Colonic mucosa (tissue), 4 donors: Measurements from ENCODE around the gene ZNF536. TPM values are rescaled to one million over a fixed set of nuclear protein-coding genes. Genes with fewer than 3 reads are reported as not detected.

ENCODE experiments used
- DNase-seq: peaks from one replicate; pipeline ENCODE4 v3.0.0-alpha.2; 2020
- H3K27ac ChIP-seq: fragments of 200-600 bp; one replicate; pipeline ENCODE4 v1.8.0; 2021
- H3K27me3 ChIP-seq: fragments of 200-600 bp; one replicate; pipeline ENCODE4 v1.8.0; 2021
- H3K36me3 ChIP-seq: fragments of 200-600 bp; one replicate; pipeline ENCODE4 v1.8.0; 2021
- H3K4me1 ChIP-seq: fragments of 200-600 bp; one replicate; pipeline ENCODE4 v1.8.0; 2021; ENCODE audit warnings: mild to moderate bottlenecking
- H3K4me3 ChIP-seq: fragments of 200-600 bp; one replicate; pipeline ENCODE4 v1.8.0; 2021
- H3K9ac ChIP-seq, 2 donors: one replicate each; pipeline ENCODE4 v1.7.0; 2013; ENCODE audit warnings: control low read depth in 2 of 2, low read depth in 2 of 2, low read length in 2 of 2
- H3K9me3 ChIP-seq: fragments of 200-600 bp; one replicate; pipeline ENCODE4 v1.8.0; 2021
- intact Hi-C: fragments of 100-400 bp; cut with DNase I; formaldehyde crosslinking; loops from one replicate; pipeline ENCODE4 v1.14.1; 2022
- total RNA-seq, 2 donors: library from RNA; stranded (reverse); fragmentation: NEBNext Ultra II Directional in 1 of 2; extraction: Animal tissue kit (Norgen Biotek cat#: 25700) in 1 of 2; gene quantifications; one replicate each; pipeline ENCODE4 v1.2.1, GENCODE V29; 2021
- TF ChIP-seq, protein P1 (sequence below): fragments of 200-600 bp; IDR thresholded peaks from one replicate; pipeline ENCODE4 v1.8.0; 2022; ENCODE audit warnings: antibody characterized with exemption, mild to moderate bottlenecking
- donor health status: healthy.
- donor health status: DM: no; HTN: no; CAD: no.
- donor health status: DM: no; HTN: no; CAD: no.

The ZNF536 gene
- total RNA-seq, 2 donors from 2014 or later, result 1.3 to 1.4 TPM

DNA sequence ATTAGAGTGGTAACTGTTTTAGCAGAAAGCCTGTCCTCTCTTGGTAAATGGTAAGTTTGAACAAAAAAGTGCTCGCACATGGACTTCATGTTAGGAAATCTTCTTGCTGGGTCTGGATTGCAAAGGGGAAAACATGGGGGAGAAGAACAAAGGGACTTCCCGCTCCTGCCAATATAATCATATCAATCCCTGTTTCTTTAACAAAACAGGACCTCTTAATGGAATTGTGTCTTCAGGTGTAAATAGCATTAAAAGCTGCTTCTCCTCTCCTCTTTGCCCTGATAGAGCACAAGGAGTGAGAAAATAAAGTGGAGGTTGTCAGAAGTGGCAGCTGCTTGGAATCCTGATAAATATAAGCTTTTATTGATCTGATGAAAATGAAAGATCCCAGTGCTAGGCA, 20.4 kb upstream of the ZNF536 start:
- Histone ChIP-seq H3K9me3 (no peaks in the 10 kb centered on the region), H3K27me3 (no peaks in the 10 kb centered on the region), H3K27ac (no peak overlapping the region), H3K4me3 (no peak overlapping the region), H3K9ac (no peak overlapping the region), H3K36me3 (no peaks in the 10 kb centered on the region), H3K4me1 (no peaks in the 10 kb centered on the region)
- TF ChIP-seq, protein P1, sequence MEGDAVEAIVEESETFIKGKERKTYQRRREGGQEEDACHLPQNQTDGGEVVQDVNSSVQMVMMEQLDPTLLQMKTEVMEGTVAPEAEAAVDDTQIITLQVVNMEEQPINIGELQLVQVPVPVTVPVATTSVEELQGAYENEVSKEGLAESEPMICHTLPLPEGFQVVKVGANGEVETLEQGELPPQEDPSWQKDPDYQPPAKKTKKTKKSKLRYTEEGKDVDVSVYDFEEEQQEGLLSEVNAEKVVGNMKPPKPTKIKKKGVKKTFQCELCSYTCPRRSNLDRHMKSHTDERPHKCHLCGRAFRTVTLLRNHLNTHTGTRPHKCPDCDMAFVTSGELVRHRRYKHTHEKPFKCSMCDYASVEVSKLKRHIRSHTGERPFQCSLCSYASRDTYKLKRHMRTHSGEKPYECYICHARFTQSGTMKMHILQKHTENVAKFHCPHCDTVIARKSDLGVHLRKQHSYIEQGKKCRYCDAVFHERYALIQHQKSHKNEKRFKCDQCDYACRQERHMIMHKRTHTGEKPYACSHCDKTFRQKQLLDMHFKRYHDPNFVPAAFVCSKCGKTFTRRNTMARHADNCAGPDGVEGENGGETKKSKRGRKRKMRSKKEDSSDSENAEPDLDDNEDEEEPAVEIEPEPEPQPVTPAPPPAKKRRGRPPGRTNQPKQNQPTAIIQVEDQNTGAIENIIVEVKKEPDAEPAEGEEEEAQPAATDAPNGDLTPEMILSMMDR, result no peak
- DNase-seq, result no peak
- intact Hi-C loops, result no loop called here

DNA sequence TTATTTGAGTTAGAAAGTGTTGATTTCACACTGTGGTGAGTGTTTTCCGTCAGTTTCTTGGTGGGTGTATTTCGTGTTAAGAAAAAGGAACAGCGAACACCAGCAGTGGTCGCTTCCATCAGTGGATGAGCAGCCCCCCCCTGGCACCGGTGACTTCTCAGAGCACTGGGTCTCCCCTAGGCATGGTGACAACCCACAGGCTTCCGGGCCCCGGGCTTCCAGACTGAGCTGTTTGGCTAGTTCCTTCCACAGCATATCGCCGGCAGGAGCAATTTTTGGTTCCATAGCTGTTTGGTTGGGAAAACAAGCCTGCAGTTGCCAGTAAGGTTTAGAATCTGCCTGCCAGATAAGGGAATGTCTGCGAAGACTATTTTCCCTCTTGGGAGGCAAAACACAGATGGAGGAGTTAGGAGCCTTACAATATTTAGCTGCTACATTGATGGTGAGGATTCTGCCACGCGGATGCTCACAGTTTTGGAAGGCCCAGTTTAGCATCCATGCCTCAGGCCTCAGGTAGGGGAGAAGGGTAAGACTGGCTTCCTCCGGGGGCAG, 18.7 kb upstream of the ZNF536 start:
- TF ChIP-seq, protein P1, result no peak
- no peak overlapping the region for H3K4me3 ChIP-seq
- H3K27ac ChIP-seq, result no peak overlapping the region
- H3K4me1 ChIP-seq, result no peaks in the 10 kb centered on the region
- H3K9me3 ChIP-seq, result no peaks in the 10 kb centered on the region
- no peak overlapping the region for H3K9ac ChIP-seq
- no peak for DNase-seq
- H3K36me3 ChIP-seq, result no peaks in the 10 kb centered on the region
- H3K27me3 ChIP-seq, result no peaks in the 10 kb centered on the region
- intact Hi-C loops, result no loop called here

DNA sequence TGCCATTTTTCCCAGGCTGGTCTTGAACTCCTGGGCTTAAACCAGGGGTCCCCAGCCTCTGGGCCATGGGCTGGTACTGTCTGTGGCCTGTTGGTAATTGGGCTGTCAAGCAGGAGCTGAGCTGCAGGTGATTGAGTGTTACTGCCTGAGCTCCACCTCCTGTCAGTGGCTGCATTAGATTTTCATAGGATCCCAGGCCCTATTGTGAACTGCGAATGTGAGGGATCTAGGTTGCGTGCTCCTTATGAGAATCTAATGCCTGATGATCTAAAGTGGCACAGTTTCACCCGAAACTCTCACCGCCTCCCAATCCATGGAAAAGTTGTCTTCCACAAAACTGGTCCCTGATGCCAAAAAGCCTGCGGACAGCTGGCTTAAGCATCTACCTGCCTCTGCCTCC, 16.6 kb upstream of the ZNF536 start:
- no peak for DNase-seq

DNA sequence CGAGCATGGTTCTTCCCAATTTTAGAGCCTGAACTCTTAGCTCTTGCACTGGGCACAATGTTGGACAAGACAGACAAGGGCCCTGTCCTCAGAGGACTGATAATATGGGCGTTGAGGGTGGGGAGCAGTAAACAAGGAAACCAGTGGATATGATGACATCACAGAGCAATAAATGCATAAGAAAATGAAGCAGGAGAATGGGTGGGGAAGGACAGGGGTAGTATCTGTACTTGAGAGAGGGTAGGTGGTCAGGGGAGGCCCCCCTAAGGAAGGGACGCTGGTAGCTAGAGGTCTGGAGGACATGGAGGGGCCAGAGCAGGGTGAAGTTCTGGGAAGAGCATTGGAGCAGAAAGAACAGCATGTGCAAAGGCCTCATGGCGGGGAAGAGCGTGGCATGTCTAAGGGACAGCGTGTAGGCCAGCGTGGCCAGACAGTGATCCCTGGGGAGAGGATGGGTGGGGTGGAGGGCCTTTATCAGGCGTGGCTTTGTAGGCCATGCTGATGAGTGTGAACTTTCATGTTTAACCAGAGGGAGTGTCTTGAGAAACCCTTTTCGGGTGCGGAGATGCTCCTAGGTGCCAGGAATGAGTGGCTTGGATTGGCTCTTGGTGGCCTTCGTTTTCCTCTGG, 15.1 kb upstream of the ZNF536 start:
- Histone ChIP-seq H3K27ac (no peak overlapping the region), H3K9ac (no peak overlapping the region), H3K27me3 (no peaks in the 10 kb centered on the region), H3K9me3 (no peaks in the 10 kb centered on the region), H3K4me3 (no peak overlapping the region), H3K4me1 (no peaks in the 10 kb centered on the region), H3K36me3 (no peaks in the 10 kb centered on the region)
- DNase-seq, result no peak
- TF ChIP-seq, protein P1, result no peak
- intact Hi-C loops, result no loop called here

More for the DNA sequence above, 16.6 kb upstream of the ZNF536 start:
- Histone ChIP-seq H3K27me3 (no peaks in the 10 kb centered on the region), H3K9me3 (no peaks in the 10 kb centered on the region), H3K27ac (no peak overlapping the region), H3K4me1 (no peaks in the 10 kb centered on the region), H3K36me3 (no peaks in the 10 kb centered on the region), H3K9ac (no peak overlapping the region), H3K4me3 (no peak overlapping the region)
- TF ChIP-seq, protein P1, result no peak
- intact Hi-C loops, result no loop called here

DNA sequence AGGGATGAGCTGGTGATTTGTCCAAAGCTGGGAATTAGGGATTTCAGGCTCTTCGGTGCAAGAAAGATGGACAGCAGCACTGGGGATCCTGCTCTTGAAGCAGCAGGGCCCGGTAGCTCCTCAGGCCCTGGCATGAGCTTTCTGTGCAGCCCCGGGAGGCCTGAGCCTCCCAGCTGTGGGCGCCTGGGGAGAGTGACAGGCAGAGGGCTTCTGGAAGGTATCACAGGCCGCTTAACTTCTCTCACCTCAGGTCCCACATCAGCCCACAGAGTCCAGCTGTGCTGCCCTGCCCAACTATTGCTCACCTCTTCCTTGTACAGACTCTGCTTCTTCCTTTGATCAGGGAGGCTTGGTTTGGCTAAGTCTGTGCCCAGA, 14.6 kb upstream of the ZNF536 start:
- TF ChIP-seq, protein P1, result no peak
- Histone ChIP-seq H3K9me3 (no peaks in the 10 kb centered on the region), H3K4me3 (no peak overlapping the region), H3K9ac (no peak overlapping the region), H3K36me3 (no peaks in the 10 kb centered on the region), H3K27ac (no peak overlapping the region), H3K4me1 (no peaks in the 10 kb centered on the region), H3K27me3 (no peaks in the 10 kb centered on the region)
- intact Hi-C loops, result no loop called here
- DNase-seq, result no peak
